ENCODE measurements around the gene CORO1C. TPM values are rescaled to one million over a fixed set of nuclear protein-coding genes. Genes with fewer than 3 reads are reported as not detected.

CORO1C gene
- polyA plus RNA-seq, 1 donor = 68.4 TPM

DNA sequence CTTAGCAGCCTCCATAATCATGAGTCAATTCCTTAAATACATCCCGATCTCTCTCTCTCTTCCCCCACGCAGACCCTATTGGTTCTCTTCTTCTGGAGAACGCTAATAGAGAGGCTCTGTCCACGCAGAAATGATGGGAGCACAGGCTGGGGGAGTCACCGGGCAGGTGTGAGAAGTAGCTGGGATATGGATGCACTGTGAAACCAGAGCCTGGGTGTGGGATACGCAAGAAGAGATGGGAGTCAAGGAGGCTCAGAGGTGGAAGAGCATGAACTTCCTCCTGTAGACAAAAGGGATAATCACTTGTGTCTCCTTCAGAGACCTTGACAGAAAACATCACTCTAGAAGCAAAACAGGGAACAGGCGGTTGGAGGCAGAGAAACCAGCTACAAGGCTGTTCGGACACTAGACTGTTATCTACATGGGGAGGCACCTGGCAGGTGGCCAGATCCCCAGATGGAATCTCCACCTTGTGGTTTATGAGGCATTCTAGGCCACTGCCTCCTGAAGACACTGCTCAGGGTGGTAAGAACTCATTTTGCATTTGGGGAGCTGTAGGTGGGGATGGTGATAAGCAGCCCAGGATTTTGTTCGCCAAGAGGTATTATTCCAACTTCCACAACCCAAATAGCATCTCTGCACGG is 90.4 kb downstream of the CORO1C start:
- Histone ChIP-seq H3K4me3 (ENCODE audit: low read length) (no peak overlapping the region), H3K27me3 (ENCODE audit: control insufficient read depth, insufficient read depth, low read length) (peaks cover 18% of the 10 kb centered on the region), H3K4me1 (ENCODE audit: control insufficient read depth, insufficient read depth, low read length) (peaks cover 5% of the 10 kb centered on the region), H3K36me3 (ENCODE audit: control insufficient read depth, insufficient read depth, low read length) (peaks cover 16% of the 10 kb centered on the region), H3K27ac (ENCODE audit: low read length) (no peak overlapping the region), H3K9me3 (ENCODE audit: control insufficient read depth, low read depth, low read length) (no peaks in the 10 kb centered on the region)
- DNase-seq = no peak
- WGBS (ENCODE audit: insufficient coverage, low lambda C conversion rate) = no CpG with 5 or more reads among the region's 10 CpGs

DNA sequence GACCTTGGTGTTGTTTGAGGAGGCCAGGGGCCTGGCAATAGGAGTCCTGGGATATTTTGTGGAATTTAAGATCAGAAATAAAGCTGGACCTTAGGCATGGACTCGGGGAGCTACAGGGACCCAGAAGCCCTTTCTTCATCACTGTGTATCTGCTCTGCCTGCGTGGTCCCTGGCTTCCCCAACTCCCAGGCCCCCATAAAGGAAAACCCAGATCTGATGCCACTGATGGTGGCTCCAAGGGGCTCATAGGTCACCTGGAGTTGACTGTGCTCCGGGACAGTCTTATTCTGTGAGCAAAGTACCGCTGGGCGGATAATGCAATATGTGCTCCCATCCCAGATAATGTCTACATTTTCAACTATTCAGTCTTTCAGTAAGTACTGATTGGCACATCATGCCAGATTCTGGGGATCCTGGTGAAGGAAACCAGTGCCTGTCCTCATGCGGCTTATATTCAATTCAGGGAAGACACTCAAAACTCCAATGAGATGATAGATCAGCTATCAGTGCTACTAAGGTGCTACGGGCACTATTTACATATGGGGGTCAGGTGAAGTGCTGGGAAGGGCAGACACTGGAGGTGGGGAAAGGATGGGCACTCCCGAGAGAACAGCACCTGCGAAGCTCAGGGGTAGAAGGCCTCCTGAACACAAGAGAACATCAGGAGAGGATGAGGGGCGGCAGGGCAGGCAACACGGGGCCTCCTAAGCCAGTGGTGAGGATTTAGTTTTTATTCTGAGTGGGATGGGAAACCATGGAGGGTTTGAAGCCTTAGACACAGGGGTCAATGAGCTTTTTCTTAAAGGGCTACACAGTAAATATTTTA is 92.1 kb downstream of the CORO1C start:
- peaks cover 5% of the 10 kb centered on the region for H3K4me1 ChIP-seq (ENCODE audit: control insufficient read depth, insufficient read depth, low read length)
- DNase-seq = no peak
- H3K36me3 ChIP-seq (ENCODE audit: control insufficient read depth, insufficient read depth, low read length) = peaks cover 3% of the 10 kb centered on the region
- no peak overlapping the region for H3K4me3 ChIP-seq (ENCODE audit: low read length)
- peaks cover 24% of the 10 kb centered on the region for H3K27me3 ChIP-seq (ENCODE audit: control insufficient read depth, insufficient read depth, low read length)
- H3K27ac ChIP-seq (ENCODE audit: low read length) = no peak overlapping the region
- H3K9me3 ChIP-seq (ENCODE audit: control insufficient read depth, low read depth, low read length) = no peaks in the 10 kb centered on the region
- no CpG with 5 or more reads among the region's 11 CpGs for WGBS (ENCODE audit: insufficient coverage, low lambda C conversion rate)

DNA sequence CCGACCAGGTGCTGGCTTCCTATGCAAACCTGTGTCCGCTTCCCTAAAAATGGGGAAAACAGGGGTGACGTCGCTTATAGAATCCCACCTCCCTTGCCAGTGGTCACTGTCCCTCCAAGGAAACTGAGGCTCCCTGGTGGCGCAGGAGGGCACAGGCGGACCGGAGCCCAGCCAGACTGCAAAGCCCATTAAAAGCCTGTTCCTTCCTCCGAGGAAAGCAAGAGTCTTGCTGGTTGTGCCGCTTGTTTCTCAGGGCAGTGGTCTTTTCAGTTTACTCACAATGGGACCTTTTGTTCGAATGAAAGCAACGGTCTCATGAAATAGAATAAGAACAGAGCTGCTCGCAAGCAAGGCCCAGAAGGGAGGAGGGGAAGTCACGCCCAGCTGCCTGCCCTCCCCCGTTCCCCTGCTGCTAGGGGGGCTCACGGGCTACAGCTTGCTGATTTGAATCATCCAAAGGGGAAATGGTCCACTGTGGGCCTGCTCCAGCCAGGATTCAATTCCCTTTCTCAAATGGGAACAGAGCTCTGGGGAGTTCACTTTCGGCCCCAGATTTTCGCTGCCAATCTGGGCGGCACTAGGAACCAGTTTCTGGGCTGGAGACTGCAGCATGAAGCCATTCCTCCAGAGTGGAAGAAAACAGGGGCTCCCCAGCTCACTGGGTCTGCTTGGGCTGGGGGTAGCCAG is 93.0 kb downstream of the CORO1C start:
- no peak overlapping the region for H3K27ac ChIP-seq (ENCODE audit: low read length)
- H3K4me3 ChIP-seq (ENCODE audit: low read length) = no peak overlapping the region
- H3K4me1 ChIP-seq (ENCODE audit: control insufficient read depth, insufficient read depth, low read length) = peaks cover 5% of the 10 kb centered on the region

DNA sequence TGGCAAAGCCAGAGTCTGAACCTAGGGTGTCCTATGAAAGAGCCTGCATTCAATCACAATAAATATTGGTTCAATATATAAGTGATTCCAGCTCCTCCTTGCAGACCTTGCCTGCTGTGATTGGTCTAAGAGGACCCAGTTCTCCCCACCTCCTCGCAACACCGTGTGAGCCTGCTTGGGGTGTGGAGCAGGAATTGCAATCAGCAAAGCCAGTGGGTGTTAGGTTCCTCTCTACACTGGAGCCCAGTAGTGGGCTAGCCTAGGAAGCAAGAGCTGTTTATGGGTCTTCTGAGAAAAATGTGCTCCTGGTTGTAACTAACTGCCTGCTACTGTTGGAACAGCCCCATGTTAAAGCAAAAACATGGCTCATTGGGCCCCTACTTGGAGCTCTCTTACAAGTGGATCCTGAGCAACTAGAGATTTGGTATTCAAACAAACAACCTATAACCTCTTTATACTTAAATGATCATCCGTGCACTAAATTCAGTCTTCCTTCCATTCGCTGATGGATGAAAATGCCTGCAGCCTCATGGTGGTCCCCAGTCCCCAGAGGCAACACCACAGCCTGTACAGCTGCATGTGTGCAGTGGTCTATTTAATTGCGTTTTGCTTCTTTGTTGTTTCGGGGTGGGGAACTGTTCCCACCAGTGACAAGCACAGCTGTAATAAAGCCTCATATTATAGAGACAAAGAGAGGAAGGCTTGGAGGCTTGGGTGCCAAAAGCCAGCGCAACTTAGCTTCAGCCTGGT is 93.9 kb downstream of the CORO1C start:
- Histone ChIP-seq H3K4me1 (ENCODE audit: control insufficient read depth, insufficient read depth, low read length) (peaks cover 5% of the 10 kb centered on the region), H3K36me3 (ENCODE audit: control insufficient read depth, insufficient read depth, low read length) (no peaks in the 10 kb centered on the region), H3K27me3 (ENCODE audit: control insufficient read depth, insufficient read depth, low read length) (peaks cover 24% of the 10 kb centered on the region), H3K27ac (ENCODE audit: low read length) (no peak overlapping the region), H3K4me3 (ENCODE audit: low read length) (no peak overlapping the region), H3K9me3 (ENCODE audit: control insufficient read depth, low read depth, low read length) (no peaks in the 10 kb centered on the region)
- DNase-seq = no peak
- no CpG with 5 or more reads among the region's 7 CpGs for WGBS (ENCODE audit: insufficient coverage, low lambda C conversion rate)

More for the DNA sequence above, 93.0 kb downstream of the CORO1C start:
- Histone ChIP-seq H3K9me3 (ENCODE audit: control insufficient read depth, low read depth, low read length) (no peaks in the 10 kb centered on the region), H3K27me3 (ENCODE audit: control insufficient read depth, insufficient read depth, low read length) (peaks cover 24% of the 10 kb centered on the region), H3K36me3 (ENCODE audit: control insufficient read depth, insufficient read depth, low read length) (no peaks in the 10 kb centered on the region)
- no peak for DNase-seq
- WGBS (ENCODE audit: insufficient coverage, low lambda C conversion rate) = no CpG with 5 or more reads among the region's 18 CpGs

DNA sequence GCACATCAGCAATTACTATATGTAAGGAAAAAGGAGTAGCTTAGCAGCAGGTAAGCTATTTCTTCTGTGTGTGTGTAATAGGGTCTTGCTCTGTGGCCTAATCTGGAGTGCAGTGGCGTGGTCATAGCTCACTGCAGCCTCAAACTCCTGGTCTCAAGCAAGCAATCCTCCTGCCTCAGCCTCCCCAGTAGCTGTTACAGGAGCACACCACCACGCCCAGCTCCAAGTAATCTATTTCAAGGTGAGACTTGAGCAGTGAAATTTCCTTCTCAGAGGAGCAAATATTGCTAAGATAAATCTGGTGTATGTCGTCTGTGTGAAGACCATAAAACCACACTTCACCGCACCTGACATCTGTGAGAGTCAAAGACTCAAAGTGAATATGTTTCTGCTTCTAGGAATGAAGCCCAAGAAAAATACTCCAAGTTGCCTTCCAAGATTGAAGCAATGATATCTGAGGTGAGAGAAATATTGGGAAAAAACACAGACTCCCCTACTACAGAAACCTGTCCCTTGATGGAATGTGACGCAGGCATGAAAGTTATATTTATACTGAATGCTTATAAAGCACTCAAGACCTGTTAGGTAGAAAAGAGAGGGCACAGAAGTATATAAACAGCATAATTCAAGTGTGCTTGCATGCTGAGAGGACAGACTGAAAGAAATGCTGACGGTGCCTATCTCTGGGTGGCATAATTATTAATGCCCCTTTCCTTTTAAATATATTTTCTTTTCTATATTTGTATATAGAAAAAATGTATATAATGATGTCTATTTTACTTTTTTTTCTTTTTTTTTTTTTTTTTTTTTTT is 95.1 kb downstream of the CORO1C start:
- H3K4me1 ChIP-seq (ENCODE audit: control insufficient read depth, insufficient read depth, low read length) = peaks cover 5% of the 10 kb centered on the region
- H3K27me3 ChIP-seq (ENCODE audit: control insufficient read depth, insufficient read depth, low read length) = peaks cover 24% of the 10 kb centered on the region
- DNase-seq = no peak
- no peaks in the 10 kb centered on the region for H3K36me3 ChIP-seq (ENCODE audit: control insufficient read depth, insufficient read depth, low read length)
- H3K9me3 ChIP-seq (ENCODE audit: control insufficient read depth, low read depth, low read length) = no peaks in the 10 kb centered on the region
- no peak overlapping the region for H3K27ac ChIP-seq (ENCODE audit: low read length)
- WGBS (ENCODE audit: insufficient coverage, low lambda C conversion rate) = 60% methylated on average over 2 of the region's 6 CpGs
- no peak overlapping the region for H3K4me3 ChIP-seq (ENCODE audit: low read length)

DNA sequence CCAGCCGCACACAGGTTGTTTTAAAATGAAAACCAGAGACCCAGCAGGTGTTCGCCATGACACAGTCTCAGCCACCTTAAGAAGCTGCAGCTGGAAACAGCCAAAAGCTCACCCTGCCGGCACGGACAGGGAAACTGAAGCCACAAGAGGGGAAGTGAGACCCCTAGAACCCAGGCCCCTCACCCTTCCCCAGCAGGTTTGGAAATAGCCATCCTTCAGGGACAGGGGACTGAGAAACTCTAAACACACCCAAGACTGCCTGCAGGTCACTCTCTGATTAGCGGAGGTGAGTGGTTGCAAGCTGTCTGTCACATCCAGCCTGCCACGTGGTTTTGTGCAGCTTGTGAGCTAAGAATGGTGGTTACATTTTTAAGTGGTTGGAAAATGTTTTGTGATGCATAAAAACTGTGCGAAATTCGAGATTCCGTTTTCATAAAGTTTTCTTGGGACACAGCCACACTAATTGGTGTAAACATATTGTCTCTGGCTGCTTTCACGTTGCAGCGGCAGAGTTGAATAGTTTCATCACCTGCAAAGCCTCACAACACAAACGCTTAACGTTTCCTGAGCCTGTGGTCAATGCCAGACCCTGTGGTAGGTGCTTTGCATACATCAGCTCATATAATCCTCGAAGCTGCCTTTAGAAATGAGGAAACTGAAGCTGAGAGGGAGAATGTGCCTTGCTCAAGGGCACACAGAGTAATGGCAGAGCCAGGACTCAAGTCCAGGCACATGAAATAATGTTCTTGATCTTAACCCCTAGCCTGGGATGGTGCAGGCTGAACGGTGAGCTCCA is 95.9 kb downstream of the CORO1C start:
- no peak for DNase-seq
- Histone ChIP-seq H3K27ac (ENCODE audit: low read length) (no peak overlapping the region), H3K27me3 (ENCODE audit: control insufficient read depth, insufficient read depth, low read length) (peaks cover 24% of the 10 kb centered on the region), H3K36me3 (ENCODE audit: control insufficient read depth, insufficient read depth, low read length) (no peaks in the 10 kb centered on the region), H3K9me3 (ENCODE audit: control insufficient read depth, low read depth, low read length) (no peaks in the 10 kb centered on the region), H3K4me1 (ENCODE audit: control insufficient read depth, insufficient read depth, low read length) (peaks cover 5% of the 10 kb centered on the region), H3K4me3 (ENCODE audit: low read length) (no peak overlapping the region)
- WGBS (ENCODE audit: insufficient coverage, low lambda C conversion rate) = no CpG with 5 or more reads among the region's 15 CpGs

DNA sequence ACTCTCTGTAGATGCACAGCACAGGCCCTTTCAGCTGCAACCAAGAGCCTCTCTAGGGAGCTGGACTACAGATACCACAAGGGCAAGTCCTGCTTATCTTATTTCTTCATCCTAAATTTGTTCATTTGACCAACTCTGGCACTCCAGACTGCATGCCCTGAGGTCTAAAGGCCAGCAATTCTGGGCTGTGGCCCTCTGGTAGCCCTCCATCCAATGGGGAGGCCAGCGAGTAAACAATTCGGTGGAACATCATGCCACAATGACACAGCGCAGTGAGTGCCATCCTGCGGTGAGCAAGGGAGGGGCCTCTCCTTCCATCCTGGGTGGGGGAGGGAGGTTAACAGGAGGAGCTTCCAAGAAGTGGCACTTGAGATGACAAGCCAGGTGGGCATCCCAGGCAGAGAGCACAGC is 97.0 kb downstream of the CORO1C start:
- Histone ChIP-seq H3K36me3 (ENCODE audit: control insufficient read depth, insufficient read depth, low read length) (no peaks in the 10 kb centered on the region), H3K27me3 (ENCODE audit: control insufficient read depth, insufficient read depth, low read length) (peaks cover 24% of the 10 kb centered on the region), H3K9me3 (ENCODE audit: control insufficient read depth, low read depth, low read length) (no peaks in the 10 kb centered on the region), H3K27ac (ENCODE audit: low read length) (no peak overlapping the region), H3K4me3 (ENCODE audit: low read length) (no peak overlapping the region), H3K4me1 (ENCODE audit: control insufficient read depth, insufficient read depth, low read length) (peaks cover 5% of the 10 kb centered on the region)
- no CpG with 5 or more reads among the region's 4 CpGs for WGBS (ENCODE audit: insufficient coverage, low lambda C conversion rate)
- DNase-seq = no peak

DNA sequence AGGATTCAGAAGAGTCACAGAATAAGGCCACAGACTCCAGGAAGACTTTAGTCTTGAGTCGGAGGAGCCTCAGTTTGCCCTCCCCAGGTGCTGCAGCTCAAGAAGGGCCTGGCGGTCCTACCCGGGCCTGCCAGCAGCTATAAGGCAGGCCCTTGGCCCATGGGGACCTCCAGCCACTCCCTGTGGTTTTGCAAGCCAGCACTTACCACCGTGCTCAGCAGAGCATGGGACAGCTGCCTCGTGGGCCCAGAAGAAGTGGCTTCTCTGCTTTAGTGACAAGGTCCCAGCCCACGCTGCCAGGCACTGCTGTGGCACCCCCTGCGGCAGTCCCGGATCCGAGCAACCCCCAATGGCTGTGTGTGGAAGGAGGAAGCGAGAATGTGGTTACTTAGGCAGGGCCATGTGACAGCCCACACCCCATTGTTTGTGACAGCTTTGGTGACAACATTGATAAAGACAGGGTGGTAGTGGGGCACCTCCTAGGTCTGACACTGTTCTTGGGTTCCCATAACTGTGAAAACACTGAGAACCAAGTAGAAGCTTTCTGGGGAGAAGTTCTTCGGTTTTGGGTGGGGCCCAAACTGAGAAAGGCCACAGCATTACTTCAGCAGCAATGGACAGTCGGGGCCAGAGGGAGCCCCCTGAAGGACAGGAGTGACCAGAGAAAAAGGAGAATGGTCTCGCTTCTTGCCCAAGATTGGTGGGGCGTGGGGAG is 97.6 kb downstream of the CORO1C start, which contains the start of gene SELPLG:
Gene SELPLG (minus strand): TSS at position 361 of the 715 bp plus-strand sequence. CDS start 9,587 bp downstream, outside the sequence.
- Histone ChIP-seq H3K9me3 (ENCODE audit: control insufficient read depth, low read depth, low read length) (no peaks in the 10 kb centered on the region), H3K27me3 (ENCODE audit: control insufficient read depth, insufficient read depth, low read length) (peaks cover 22% of the 10 kb centered on the region), H3K27ac (ENCODE audit: low read length) (no peak within 1 kb of the TSS), H3K4me1 (ENCODE audit: control insufficient read depth, insufficient read depth, low read length) (peaks cover 8% of the 10 kb centered on the region), H3K4me3 (ENCODE audit: low read length) (no peak within 1 kb of the TSS), H3K36me3 (ENCODE audit: control insufficient read depth, insufficient read depth, low read length) (no peaks in the 10 kb centered on the region)
- no peak for DNase-seq
- WGBS (ENCODE audit: insufficient coverage, low lambda C conversion rate) = no CpG with 5 or more reads among the region's 14 CpGs
